ENCODE results near the gene VTI1A.

DNA sequence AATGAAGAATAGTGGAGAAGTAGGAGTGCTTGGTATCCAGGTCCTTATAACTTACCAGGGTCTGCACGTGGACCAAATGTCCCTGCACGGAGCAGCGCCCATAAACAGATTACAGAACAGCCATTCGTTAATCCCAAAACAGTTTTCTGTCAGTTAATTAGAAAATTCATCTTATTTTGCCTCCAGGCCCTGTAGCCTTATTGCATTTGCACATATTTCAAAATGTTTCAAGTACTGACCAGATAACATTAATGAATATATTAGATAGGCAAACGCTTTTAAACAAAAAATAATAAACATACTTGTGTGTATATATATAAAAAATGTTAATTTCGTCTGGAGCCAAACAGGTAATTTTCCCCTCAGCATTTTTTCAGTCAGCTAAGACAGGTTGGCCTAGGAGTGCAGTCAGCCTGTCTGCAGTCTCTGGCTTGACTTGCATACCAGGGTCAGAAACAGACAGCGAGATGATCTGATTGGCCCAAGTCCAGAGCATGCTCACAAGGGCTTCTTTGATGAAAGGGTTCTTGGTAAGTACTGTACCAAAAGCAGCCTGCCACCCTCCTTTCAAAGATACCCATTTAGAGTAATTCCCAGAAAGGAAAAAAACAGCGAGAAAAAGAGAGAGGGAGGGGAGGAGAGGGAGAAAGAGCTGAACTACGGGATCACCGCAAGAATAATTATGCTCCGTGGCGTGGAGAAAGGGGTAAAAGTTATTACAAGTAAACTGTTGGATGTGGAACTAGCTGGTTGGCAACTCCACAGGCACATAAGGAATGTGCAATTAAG is 308.6 kb downstream of the VTI1A start:
- TF ChIP-seq, protein P1, sequence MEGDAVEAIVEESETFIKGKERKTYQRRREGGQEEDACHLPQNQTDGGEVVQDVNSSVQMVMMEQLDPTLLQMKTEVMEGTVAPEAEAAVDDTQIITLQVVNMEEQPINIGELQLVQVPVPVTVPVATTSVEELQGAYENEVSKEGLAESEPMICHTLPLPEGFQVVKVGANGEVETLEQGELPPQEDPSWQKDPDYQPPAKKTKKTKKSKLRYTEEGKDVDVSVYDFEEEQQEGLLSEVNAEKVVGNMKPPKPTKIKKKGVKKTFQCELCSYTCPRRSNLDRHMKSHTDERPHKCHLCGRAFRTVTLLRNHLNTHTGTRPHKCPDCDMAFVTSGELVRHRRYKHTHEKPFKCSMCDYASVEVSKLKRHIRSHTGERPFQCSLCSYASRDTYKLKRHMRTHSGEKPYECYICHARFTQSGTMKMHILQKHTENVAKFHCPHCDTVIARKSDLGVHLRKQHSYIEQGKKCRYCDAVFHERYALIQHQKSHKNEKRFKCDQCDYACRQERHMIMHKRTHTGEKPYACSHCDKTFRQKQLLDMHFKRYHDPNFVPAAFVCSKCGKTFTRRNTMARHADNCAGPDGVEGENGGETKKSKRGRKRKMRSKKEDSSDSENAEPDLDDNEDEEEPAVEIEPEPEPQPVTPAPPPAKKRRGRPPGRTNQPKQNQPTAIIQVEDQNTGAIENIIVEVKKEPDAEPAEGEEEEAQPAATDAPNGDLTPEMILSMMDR (conservative IDR thresholded peaks at IDR 0.05; ENCODE audit: low read length) = no peak
- TF ChIP-seq EZH2phosphoT487 (IDR thresholded peaks at IDR 0.05; ENCODE audit: borderline replicate concordance) = no peak

All from Loucy (cell line).